ENCODE data around the gene IER5. TPM values are rescaled to one million over a fixed set of nuclear protein-coding genes. Genes with fewer than 3 reads are reported as not detected.
A peak's percentile ranks its signal among the peaks of the same experiment; 100 is the strongest.

IER5 gene
- total and polyA plus RNA-seq, 9 of the 15 experiments (the other 6 are each of a cell fraction or from before 2014, with no cell fraction given), result 2.4 to 32.1 (median 12.0) TPM

- Histone ChIP-seq H2AFZ (ENCODE audit: low read depth, low read length) (no peak overlapping the region), H3K79me2 (ENCODE audit: control insufficient read depth, insufficient read depth, low read length) (peaks cover 4% of the 10 kb centered on the region; the same call in 1 of the 3 replicates), H3K4me1 (replicated peaks in 1 of 2; ENCODE audit: control insufficient read depth in 2 of 2, insufficient read depth in 2 of 2, low read length in 2 of 2) (peaks cover 34 to 82% of the 10 kb centered on the region in 2 experiments), H3K9me1 (ENCODE audit: control insufficient read depth, insufficient read depth, low read length) (no peaks in the 10 kb centered on the region), H3K27ac (ENCODE audit: extremely low read depth, low read depth, low read length) (no peak overlapping the region), H4K20me1 (replicated peaks; ENCODE audit: control insufficient read depth, insufficient read depth, low read length) (no peaks in the 10 kb centered on the region), H3K27me3 (ENCODE audit: control insufficient read depth in 2 of 2, insufficient read depth in 2 of 2, low read length in 2 of 2) (no peaks in the 10 kb centered on the region), H3K9ac (ENCODE audit: insufficient read depth in 1 of 2, low read depth in 2 of 2, low read length in 2 of 2) (no peak overlapping the region), H3K4me2 (ENCODE audit: insufficient read depth, low read length) (no peak overlapping the region), H3K36me3 (ENCODE audit: control insufficient read depth, insufficient read depth, low read length) (no peaks in the 10 kb centered on the region), H3K4me3 (no peak overlapping the region), H3K9me3 (replicated peaks; ENCODE audit: control insufficient read depth, insufficient read depth, low read depth, low read length) (no peaks in the 10 kb centered on the region)
- no TSS peak for BruUV-seq (replicated peaks)
- intact Hi-C loops (cut with micrococcal nuclease), result no loop called here
- ChIA-PET POLR2A (interaction anchor here (0.6 to 12.3 kb wide), 7 partner anchors 12 to 517 kb away, joined by 3 to 257 read pairs (median 7); partner anchors contain the start of gene IER5), CTCF (ENCODE audit: low intra/inter-chr PET ratio) (interaction anchor here (0.6 kb wide), 1 partner anchor 220 kb away, joined by 3 read pairs; no protein-coding TSS in a partner anchor)
- in situ Hi-C loops (cut with MboI), result no loop called here
- no peak for DNase-seq (ENCODE audit: extremely low read depth in 1 of 4, low spot score in 3 of 4)
- ATAC-seq, result no peak
- no peak for TF ChIP-seq SMARCA5 (IDR thresholded peaks at IDR 0.05)
- TF ChIP-seq BMI1 (IDR thresholded peaks at IDR 0.05; ENCODE audit: low read length), result no peak
- TF ChIP-seq ZNF830 (CRISPR knock-in tag; IDR thresholded peaks at IDR 0.05), result no peak
- TF ChIP-seq ZNF609 (CRISPR knock-in tag; IDR thresholded peaks at IDR 0.05; ENCODE audit: borderline replicate concordance), result no peak
- TF ChIP-seq SREBF2 (CRISPR knock-in tag; IDR thresholded peaks at IDR 0.05), result no peak
- peak; percentile 22 for TF ChIP-seq KDM5B (IDR thresholded peaks at IDR 0.05; ENCODE audit: insufficient replicate concordance, low read depth, low read length)
- FAIRE-seq, result no peak
Observed at GRCh38 chr1:181102841-181103240, 14.3 kb downstream of the IER5 start.
